ENCODE data around the gene CCDC90B. TPM values are rescaled to one million over a fixed set of nuclear protein-coding genes. Genes with fewer than 3 reads are reported as not detected.
"Not testable (repeated sequence)": the region's sequence is repeated elsewhere in the genome, so short reads cannot be mapped to it uniquely, and the experiment has no call there.

Gene CCDC90B
- total and polyA plus RNA-seq, 2 donors (not counting 1 experiment from before 2014, with no cell fraction given) = 20.5 to 35.2 TPM

DNA sequence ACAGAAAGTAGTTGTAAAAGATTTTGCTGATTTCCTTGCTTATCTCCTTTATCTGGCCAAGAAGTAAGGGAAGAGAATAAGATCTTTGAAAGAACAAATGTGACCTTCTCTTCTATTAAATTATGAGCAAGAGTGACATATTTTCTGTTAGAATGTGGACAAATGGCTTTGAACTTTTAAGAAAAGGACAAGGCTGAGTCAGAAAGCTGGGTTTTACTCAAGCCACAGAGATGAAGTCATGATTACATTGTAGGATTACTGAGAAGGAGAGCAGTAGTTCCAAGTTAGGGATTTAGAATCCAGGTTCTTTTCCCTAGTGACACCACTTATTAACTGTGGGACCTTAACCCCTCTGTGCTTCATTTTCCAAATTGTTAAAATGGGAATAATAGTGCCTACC lies 13.5 kb downstream of the CCDC90B start:
- Histone ChIP-seq H4K20me1 (ENCODE audit: control insufficient read depth, insufficient read depth, low read length, poor library complexity, severe bottlenecking) (no peaks in the 10 kb centered on the region), H3K9me3 (ENCODE audit: control extremely low read depth in 1 of 3, control insufficient read depth in 2 of 3, insufficient read depth in 1 of 3, low read length in 2 of 3) (no peaks in the 10 kb centered on the region), H2AFZ (ENCODE audit: insufficient read depth, low read depth, low read length, poor library complexity, severe bottlenecking) (no peak overlapping the region), H3K9ac (ENCODE audit: low read length) (no peak overlapping the region), H3K27ac (ENCODE audit: low read length in 2 of 2) (no peak overlapping the region), H3K4me3 (ENCODE audit: control extremely low read depth in 1 of 5, extremely low read depth in 1 of 5, insufficient read depth in 1 of 5, low read depth in 2 of 5, low read length in 4 of 5) (no peak overlapping the region), H3K36me3 (replicated peaks in 1 of 2; ENCODE audit: control extremely low read depth in 1 of 2, control insufficient read depth in 1 of 2, extremely low read depth in 1 of 2, insufficient read depth in 2 of 2, low read length in 1 of 2) (peaks cover 11 to 35% of the 10 kb centered on the region in 2 experiments), H3K27me3 (replicated peaks in 1 of 4; ENCODE audit: control extremely low read depth in 1 of 4, control insufficient read depth in 3 of 4, insufficient read depth in 4 of 4, low read length in 3 of 4) (no peaks in the 10 kb centered on the region), H3K79me2 (ENCODE audit: control insufficient read depth, insufficient read depth, low read length) (no peaks in the 10 kb centered on the region), H3K4me2 (replicated peaks; ENCODE audit: low read depth, low read length, poor library complexity, severe bottlenecking) (no peak overlapping the region), H3K4me1 (ENCODE audit: control insufficient read depth in 2 of 2, insufficient read depth in 2 of 2, low read length in 2 of 2) (no peaks in the 10 kb centered on the region)
- no peak overlapping the region for H3K27ac Mint-ChIP-seq
- TF ChIP-seq, protein P1, sequence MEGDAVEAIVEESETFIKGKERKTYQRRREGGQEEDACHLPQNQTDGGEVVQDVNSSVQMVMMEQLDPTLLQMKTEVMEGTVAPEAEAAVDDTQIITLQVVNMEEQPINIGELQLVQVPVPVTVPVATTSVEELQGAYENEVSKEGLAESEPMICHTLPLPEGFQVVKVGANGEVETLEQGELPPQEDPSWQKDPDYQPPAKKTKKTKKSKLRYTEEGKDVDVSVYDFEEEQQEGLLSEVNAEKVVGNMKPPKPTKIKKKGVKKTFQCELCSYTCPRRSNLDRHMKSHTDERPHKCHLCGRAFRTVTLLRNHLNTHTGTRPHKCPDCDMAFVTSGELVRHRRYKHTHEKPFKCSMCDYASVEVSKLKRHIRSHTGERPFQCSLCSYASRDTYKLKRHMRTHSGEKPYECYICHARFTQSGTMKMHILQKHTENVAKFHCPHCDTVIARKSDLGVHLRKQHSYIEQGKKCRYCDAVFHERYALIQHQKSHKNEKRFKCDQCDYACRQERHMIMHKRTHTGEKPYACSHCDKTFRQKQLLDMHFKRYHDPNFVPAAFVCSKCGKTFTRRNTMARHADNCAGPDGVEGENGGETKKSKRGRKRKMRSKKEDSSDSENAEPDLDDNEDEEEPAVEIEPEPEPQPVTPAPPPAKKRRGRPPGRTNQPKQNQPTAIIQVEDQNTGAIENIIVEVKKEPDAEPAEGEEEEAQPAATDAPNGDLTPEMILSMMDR (IDR thresholded peaks at IDR 0.05) = no peak
- no peak for TF ChIP-seq EZH2 (IDR thresholded peaks at IDR 0.05; ENCODE audit: borderline replicate concordance, insufficient read depth, low read depth, low read length, poor library complexity, severe bottlenecking)
- H3K4me1 Mint-ChIP-seq = peaks cover 7% of the 10 kb centered on the region
- intact Hi-C loops (cut with micrococcal nuclease) = no loop called here
- H3K4me3 Mint-ChIP-seq = no peak overlapping the region
- peaks cover 3% of the 10 kb centered on the region for H3K9me3 Mint-ChIP-seq (ENCODE audit: insufficient read depth)
- ATAC-seq (ENCODE audit: low read depth) = no peak
- H3K27me3 Mint-ChIP-seq = no peaks in the 10 kb centered on the region
- CTCF ChIA-PET = interaction anchor here (0.6 to 0.7 kb wide), 3 partner anchors 24 to 1254 kb away, joined by 3 read pairs; no protein-coding TSS in a partner anchor
- POLR2A ChIA-PET = no interaction called here
- DNase-seq = no peak

GRCh38 chr11:83271734-83272133 lies 14.4 kb downstream of the CCDC90B start:
- peaks cover 9 to 36% of the 10 kb centered on the region in 2 experiments for H3K36me3 ChIP-seq (replicated peaks in 1 of 2; ENCODE audit: control extremely low read depth in 1 of 2, control insufficient read depth in 1 of 2, extremely low read depth in 1 of 2, insufficient read depth in 2 of 2, low read length in 1 of 2)
- H3K27me3 ChIP-seq (replicated peaks in 1 of 4; ENCODE audit: control extremely low read depth in 1 of 4, control insufficient read depth in 3 of 4, insufficient read depth in 4 of 4, low read length in 3 of 4); H3K27ac ChIP-seq (ENCODE audit: low read length in 2 of 2); H3K4me2 ChIP-seq (replicated peaks; ENCODE audit: low read depth, low read length, poor library complexity, severe bottlenecking); H3K79me2 ChIP-seq (ENCODE audit: control insufficient read depth, insufficient read depth, low read length); DNase-seq; H3K9me3 ChIP-seq (ENCODE audit: control extremely low read depth in 1 of 3, control insufficient read depth in 2 of 3, insufficient read depth in 1 of 3, low read length in 2 of 3); H3K27ac Mint-ChIP-seq; H3K4me3 ChIP-seq (ENCODE audit: control extremely low read depth in 1 of 5, extremely low read depth in 1 of 5, insufficient read depth in 1 of 5, low read depth in 2 of 5, low read length in 4 of 5); H3K9me3 Mint-ChIP-seq (ENCODE audit: insufficient read depth); intact Hi-C loops (cut with micrococcal nuclease); H3K4me3 Mint-ChIP-seq; ATAC-seq (ENCODE audit: low read depth); CTCF ChIA-PET; H3K27me3 Mint-ChIP-seq; H3K4me1 ChIP-seq (ENCODE audit: control insufficient read depth in 2 of 2, insufficient read depth in 2 of 2, low read length in 2 of 2); H2AFZ ChIP-seq (ENCODE audit: insufficient read depth, low read depth, low read length, poor library complexity, severe bottlenecking); POLR2A ChIA-PET; H4K20me1 ChIP-seq (ENCODE audit: control insufficient read depth, insufficient read depth, low read length, poor library complexity, severe bottlenecking); H3K4me1 Mint-ChIP-seq; H3K9ac ChIP-seq (ENCODE audit: low read length): not testable (repeated sequence)
- 100% methylated on average over 1 of the region's 5 CpGs for WGBS (ENCODE audit: insufficient coverage)

- H2AFZ ChIP-seq (ENCODE audit: insufficient read depth, low read depth, low read length, poor library complexity, severe bottlenecking); ATAC-seq (ENCODE audit: low read depth); intact Hi-C loops (cut with micrococcal nuclease); H3K4me1 ChIP-seq (ENCODE audit: control insufficient read depth in 2 of 2, insufficient read depth in 2 of 2, low read length in 2 of 2); H4K20me1 ChIP-seq (ENCODE audit: control insufficient read depth, insufficient read depth, low read length, poor library complexity, severe bottlenecking); H3K27ac ChIP-seq (ENCODE audit: low read length in 2 of 2); H3K27me3 Mint-ChIP-seq; POLR2A ChIA-PET; H3K4me3 Mint-ChIP-seq; H3K9me3 ChIP-seq (ENCODE audit: control extremely low read depth in 1 of 3, control insufficient read depth in 2 of 3, insufficient read depth in 1 of 3, low read length in 2 of 3); H3K27me3 ChIP-seq (replicated peaks in 1 of 4; ENCODE audit: control extremely low read depth in 1 of 4, control insufficient read depth in 3 of 4, insufficient read depth in 4 of 4, low read length in 3 of 4); DNase-seq; H3K4me1 Mint-ChIP-seq; H3K79me2 ChIP-seq (ENCODE audit: control insufficient read depth, insufficient read depth, low read length); H3K4me3 ChIP-seq (ENCODE audit: control extremely low read depth in 1 of 5, extremely low read depth in 1 of 5, insufficient read depth in 1 of 5, low read depth in 2 of 5, low read length in 4 of 5); H3K9ac ChIP-seq (ENCODE audit: low read length); H3K9me3 Mint-ChIP-seq (ENCODE audit: insufficient read depth); CTCF ChIA-PET; H3K27ac Mint-ChIP-seq; H3K4me2 ChIP-seq (replicated peaks; ENCODE audit: low read depth, low read length, poor library complexity, severe bottlenecking): not testable (repeated sequence)
- peaks cover 11 to 39% of the 10 kb centered on the region in 2 experiments for H3K36me3 ChIP-seq (replicated peaks in 1 of 2; ENCODE audit: control extremely low read depth in 1 of 2, control insufficient read depth in 1 of 2, extremely low read depth in 1 of 2, insufficient read depth in 2 of 2, low read length in 1 of 2)
- WGBS (ENCODE audit: insufficient coverage) = no CpG with 5 or more reads among the region's 2 CpGs
Measured at GRCh38 chr11:83269080-83269479, 17.1 kb downstream of the CCDC90B start.
